Renal pelvis (tissue), 4 donors: ENCODE results near the gene VDR. TPM values are rescaled to one million over a fixed set of nuclear protein-coding genes. Genes with fewer than 3 reads are reported as not detected.

Experiments
- DNase-seq: peaks from one replicate; pipeline ENCODE4 v3.0.0-alpha.2; 2013
- polyA plus RNA-seq, 3 donors: library from polyadenylated mRNA; unstranded; fragments of 120-200 nt; gene quantifications; one replicate each; pipeline ENCODE4 v1.2.1, GENCODE V29; 2013; ENCODE audit not compliant: insufficient read length in 3 of 3

VDR gene
- polyA plus RNA-seq, 3 donors, result 3.0 to 4.1 (median 3.7) TPM

DNA sequence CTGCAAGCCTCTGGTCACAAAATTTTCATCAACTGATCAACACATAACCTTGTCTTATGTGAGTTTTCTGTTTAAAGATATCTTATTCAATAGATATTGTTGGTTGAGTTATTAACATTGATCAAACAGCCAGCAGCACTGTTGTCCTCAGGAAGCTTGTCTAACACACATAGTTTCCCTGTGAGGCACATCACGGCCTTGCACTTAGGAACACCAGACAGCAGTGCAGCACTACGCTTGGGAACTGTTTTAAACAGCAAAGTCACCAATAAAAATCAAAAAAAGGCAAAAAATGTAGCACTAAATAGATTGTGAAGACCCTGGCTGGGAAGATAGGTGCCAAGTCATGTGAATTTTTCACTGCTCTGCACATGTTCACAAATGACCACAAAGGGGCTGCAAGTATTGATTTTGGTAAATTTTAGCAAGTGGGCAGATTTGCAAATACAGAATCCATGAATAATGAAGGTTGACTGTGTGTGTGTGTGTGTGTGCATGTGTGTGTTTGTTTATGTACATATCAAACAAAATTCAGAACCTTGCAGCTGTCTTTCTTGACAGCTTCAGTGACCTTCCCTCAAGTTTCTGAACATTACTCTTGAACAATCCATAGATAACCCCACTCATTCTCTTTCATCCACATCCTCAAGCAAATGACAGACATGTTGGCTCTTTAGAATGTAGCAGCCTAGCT is 28.9 kb downstream of the VDR start:
- no peak for DNase-seq

DNA sequence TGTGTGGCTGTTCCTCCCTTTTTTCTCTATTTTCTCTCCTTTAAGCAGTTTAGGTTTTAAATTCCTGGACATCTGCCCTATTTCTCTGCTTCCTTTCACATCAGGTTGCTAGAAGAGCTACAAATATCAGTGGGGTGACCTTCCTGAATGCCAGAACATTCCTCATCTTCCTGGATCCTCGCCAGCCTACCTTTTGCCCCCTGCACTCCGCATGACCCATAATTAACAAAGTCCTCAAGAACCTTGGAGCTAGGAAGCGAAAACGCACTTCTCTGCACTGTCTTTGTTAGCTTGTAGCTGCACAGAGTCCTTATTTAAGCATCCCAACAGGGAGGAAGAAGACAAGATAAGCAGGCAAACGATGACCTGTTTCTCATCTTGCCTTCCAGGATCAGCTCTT is 30.5 kb downstream of the VDR start:
- no peak for DNase-seq

DNA sequence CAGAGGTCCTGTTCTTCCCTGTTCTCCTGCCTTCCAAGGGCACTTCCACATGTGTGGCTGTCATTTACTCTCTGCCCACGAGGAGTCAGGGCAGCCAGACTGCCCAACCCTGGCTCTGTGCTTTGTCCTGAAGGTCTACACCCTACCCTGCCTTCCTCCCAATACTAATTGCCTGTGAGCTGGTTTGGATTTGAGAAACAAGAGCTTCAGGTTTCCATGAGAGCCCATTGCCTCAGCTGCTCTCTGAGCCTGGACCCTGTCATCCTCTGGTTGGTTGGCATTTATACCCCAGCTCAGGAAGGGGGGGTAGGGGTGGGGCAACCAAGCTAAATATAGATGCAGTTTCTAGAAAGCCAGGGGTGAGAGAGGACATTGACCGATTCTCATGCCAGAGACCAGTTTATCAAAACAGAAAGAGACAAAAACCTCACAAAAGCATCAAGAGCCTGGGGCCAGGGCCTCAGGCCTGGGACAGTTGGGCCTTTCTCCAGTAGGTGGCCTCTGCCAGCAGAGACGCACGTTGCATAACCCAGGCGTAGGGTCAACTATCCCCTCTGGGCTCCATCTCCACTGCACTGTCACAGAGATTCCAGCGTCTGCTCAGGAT is 34.5 kb downstream of the VDR start:
- no peak for DNase-seq

DNA sequence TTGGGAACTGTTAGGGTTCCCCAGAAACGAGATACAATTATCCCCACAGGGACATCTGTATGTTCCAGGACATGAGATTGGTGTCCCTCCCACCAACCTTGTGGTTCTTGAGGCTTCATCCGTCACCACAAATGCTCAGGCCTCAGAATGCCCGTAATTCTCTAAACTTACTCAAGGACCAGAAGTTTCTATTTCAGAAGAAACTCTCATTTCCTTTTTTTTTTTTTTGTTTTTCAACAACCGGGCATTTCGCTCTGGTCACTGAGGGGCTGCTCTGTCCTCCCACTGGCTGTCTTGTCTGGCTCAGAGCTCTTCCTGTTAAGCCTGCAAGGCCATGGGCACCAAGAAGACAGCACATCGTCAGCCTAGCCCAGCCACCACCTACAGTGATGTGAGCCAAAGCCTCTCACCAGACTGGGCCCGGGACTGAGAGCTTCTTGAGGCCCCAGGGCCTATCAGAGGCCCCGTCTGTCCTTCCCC is 36.2 kb downstream of the VDR start:
- no peak for DNase-seq

DNA sequence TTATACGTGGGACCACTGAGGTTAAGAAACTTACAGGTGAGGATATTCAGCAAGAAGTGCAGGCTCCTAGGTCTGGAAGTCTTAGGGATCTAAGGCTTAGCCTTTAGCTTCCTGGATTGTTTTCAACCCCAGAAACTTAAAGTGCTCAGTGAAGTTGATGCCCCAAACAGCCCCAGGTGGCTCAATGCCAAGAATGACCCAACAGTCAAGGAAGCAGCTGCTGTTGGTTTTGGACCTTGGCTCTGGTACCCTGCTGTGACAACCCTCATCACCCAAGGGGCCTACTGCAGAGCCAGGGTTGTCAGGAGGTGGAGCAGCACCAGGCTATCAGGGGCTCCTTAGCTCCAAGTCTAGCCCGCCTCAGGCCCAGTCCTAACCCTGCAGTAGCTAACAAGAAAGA is 36.8 kb downstream of the VDR start:
- DNase-seq, result no peak

DNA sequence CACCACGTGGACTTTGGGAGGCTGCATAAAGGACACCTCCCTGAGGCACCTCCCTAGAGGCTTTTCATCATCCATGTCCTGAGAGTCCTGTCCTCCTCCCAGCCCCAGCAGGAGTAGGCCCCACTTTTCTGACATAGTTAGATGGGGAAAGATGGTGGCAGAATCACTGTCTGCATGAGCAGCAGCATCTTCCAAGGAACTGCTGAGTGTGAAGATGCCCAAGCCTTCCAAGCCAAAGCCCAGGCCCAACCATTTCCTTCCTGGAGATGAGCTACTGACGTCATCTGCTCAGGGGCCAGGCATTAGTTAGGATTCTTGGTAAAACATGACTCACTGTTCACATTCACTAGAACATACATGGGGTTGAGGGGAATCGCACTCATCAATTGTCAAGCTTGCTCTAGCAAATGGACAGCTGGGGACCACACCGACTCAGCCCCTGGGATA is 37.3 kb downstream of the VDR start:
- no peak for DNase-seq

DNA sequence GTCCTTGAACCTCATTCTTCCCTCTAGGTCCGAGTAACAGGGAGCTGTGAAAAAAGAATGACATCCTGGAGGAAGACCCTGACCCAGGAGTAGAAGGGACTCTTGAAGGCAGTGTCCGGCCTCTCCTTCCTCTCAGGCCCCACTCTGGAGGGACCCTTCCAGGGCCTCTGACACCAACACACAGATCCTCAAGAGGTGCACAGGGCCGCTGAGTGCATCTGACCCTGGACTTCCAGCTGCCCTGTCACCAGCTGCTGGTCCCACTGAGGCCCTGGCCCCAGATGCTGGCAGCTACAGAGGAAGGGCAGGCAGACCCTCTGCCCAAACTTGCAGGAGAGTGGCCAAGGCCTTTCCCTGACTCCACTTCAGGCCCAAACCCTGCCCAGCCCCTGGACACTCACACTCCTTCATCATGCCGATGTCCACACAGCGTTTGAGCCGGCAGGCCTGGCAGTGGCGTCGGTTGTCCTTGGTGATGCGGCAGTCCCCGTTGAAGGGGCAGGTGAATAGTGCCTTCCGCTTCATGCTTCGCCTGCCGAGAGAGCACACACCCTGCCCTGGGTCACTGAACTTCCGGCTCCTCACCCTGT is 40.1 kb downstream of the VDR start:
- DNase-seq, result no peak

DNA sequence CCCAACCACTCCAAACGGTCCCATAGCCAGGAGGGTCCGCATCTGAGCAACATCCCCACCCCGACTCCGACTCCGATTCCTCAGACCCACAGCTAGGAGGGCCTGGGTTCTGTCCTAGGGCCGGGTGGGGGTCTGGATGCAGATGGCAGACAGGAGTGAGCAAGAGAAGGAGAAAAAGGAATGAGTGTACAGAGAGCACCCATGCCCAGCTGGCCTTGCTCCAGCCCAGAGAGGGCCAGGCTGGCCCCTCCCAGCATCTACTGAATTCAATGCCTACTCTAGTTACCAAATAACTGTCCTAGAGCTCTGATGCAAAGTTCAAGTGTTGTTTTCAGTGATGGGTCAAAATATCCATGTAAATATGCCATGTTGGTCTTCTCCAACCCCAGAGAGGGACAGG is 40.8 kb downstream of the VDR start:
- no peak for DNase-seq

DNA sequence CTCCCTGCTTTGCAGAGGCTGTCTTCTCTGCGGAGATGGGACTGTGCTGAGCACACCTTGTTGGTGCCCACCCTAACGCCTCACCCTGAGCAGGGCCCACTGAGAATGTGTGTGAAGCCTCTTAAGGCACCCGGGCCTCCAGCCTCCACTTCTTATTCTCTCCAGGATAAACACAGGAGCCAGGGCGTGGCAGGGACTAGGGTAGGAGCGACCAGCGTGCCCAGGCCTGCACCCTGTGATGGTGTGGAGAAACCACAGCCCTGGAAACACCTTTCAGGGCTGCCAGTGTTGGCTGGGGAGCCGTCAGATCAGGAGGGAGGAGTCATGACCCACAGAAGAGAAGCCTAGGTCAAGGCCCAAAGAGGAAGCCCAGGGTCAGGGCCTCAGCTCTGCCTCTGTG is 41.3 kb downstream of the VDR start:
- DNase-seq, result no peak

DNA sequence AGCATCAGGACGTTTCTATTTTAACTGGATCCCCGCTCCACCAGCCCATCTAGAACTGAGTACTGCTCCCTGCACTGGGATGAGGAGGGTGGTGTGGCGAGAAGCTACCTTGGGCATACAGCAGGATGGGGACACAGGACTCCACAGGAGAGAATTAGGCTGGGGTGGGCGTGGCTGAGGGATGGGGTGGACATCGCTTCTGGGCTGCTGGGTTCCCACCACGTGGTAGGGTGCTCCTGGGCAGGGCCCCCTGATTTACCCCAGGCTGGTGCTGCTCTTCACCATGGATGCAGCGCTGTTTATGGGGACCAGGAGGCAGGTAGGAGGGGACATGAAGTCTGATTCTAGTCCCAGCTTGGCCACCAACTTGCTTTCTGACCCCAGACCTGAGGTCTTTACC is 41.9 kb downstream of the VDR start:
- no peak for DNase-seq

DNA sequence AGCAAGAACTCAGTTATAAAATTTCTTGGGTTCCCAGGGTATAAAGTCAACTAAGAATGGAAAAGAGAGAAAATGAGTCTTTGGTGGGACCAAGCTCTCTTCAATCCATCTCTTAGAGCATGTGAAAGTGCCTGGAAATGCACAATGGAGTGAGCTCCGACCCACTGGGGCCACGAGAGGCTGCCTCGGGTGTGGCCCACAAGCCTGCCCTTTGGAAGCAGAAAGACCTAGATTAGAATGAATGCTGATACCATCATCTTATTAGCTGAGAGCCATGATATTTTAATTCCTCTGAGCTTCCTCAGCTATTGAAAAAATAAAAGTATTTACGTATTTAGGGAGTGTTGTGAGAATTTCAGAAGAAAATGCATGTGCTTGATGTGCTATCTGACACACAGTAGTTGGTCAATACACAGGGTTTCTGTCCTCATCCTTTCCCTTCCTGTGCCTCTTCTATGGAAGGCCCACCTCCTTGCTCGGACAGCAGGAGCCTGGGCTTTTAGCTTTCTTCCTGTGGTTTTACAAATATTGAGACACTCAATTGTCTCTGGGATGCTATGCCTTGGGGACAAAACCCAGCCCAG is 42.5 kb downstream of the VDR start:
- DNase-seq, result no peak

DNA sequence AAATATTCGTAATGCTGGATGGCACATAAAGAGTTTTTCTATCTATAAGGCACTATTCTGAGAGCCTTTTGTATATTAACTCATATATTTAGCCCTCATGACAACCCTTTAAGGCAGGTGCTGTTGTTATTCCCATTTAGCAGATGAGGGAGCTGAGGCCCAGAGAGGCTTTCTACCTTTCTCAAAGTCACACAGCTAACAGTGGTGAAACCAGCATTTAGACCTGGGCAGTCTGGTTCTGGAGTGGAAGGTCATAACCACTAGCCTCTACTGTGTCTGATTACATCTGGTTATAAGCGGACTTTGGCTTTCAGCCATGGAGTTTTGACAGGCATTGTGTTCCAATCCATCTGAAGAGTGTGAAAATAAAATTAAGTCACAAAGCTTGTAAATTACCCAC is 43.9 kb downstream of the VDR start:
- no peak for DNase-seq

DNA sequence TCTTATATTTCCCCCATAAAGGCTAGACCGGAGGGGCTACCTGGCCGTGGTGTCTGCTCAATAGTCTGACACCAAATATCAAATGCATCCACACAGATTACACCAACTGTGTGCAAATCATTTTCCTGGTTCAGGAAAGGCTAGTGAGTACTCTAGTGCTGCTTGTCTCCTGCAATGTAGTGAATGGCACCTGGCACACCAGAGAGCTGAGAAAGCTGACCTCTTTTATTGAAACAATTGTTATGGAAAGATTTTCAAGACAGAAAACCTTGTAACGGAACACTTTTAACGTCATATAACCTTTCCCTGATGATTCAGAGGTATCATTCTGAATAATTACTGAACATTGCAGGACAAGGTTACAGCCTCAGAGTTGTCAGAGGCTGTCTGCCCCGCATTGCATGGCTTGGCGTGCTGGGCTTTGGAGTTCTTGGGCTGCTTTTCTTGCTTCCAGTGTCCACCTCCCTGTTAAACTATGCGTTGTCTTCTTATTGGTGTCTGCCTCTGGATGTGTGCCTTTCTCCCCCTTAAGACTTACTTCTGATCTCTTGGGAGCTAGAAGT is 44.4 kb downstream of the VDR start:
- DNase-seq, result no peak

DNA sequence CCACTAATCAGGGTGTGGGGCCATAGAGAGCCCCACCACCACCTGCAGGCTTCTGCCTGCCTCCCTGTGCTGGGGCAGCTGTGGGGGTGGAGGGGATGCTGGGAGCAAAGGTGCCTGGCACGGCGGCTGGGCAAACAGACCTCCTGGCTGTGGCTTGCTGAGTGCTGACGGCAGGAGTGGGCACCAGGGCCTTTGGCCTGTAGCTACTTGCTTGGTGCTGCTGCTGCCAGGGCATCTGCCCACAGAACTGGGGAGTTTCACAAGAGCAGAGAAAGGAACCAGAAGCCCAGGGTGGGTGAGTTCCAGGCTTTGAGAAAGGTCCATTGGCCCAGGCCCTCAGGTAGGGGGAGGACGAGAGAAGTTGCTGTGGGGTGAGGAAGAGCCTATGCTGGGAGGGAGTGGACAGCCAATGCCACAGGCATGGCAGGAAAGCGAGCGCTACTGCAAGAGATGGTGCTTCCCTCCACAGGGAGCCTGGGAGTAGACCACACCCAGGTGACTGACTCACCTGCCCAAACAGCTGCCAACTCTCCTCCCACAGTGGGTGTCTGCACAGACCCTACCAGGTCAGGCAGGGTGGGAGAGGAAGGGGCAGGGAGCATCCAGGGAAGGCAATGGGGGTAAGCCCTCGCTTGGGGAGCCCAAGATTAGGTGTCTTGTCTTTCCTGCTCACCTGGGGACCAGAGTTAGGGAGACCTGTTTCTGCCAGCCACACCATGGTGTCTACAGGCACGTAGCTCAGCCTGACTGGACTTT is 46.1 kb downstream of the VDR start:
- DNase-seq, result no peak

DNA sequence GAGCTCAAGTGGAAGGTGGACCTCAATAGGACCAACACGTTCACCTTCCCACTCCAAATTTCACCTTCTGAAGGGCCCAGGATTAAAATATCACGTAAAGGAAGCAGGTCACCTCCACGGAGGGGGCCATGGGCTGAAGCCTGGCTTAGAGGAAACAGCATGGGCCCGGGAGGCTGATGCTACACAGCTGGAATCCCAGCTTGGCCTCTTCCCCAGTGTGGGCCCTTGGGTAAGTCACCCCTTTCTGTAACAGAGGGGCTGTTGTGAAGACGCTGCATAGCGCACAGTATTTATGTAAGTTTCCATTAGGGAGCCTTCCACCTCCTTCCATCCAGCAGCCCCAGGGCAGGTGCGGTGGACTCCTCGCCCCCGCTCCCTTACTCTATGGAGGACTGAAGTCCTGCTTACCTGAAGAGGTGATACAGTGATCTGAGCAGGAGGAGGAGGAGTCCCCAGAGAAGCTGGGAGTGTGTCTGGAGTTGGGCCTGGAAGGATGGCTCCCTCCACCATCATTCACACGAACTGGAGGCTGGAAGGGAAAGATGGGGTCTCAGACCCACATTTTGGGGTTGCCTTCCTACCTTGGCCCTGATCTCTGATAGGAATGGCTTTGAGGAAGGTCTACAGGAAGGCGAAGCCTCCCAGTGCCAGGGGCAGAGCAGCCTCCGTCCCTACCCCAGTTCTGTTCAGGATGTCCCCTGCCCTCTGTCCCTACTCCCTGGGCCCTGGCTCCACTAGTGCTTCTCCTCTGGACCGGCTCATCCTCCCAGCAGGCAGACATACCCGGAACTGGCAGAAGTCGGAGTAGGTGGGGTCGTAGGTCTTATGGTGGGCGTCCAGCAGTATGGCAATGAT is 47.8 kb downstream of the VDR start:
- no peak for DNase-seq

DNA sequence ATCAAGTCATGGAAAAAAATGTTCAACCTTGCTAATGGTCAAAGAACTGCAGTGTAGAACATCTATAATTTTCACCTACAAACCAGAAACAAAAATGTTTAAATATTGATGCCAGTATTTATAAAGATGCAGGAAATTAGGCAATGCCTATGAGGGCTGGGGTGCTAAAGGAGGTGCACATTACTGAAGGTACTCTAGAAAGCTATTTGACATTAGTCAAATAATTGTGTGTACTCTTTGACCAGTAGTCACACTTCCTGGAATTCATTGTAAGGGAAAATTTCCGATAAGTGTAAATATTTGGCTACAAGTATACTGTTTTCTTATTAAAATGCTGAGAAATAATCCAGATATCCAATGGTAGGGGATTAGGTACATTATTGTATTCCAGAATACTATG is 48.7 kb downstream of the VDR start:
- DNase-seq, result no peak

DNA sequence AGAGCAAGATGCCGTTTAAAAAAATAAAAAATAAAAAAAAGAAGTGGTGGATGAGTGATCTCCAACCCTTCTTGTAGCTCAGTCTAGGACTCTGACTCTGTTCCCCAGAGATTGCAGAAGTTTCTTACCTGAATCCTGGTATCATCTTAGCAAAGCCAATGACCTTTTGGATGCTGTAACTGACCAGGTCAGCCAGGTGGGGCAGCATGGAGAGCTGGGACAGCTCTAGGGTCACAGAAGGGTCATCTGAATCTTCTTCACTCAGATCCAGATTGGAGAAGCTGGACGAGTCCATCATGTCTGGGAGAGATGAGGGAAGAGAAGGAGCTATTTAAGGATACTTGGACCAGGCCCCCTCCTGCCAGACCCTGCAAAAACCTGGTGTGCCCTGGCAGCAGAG is 49.3 kb downstream of the VDR start:
- no peak for DNase-seq

DNA sequence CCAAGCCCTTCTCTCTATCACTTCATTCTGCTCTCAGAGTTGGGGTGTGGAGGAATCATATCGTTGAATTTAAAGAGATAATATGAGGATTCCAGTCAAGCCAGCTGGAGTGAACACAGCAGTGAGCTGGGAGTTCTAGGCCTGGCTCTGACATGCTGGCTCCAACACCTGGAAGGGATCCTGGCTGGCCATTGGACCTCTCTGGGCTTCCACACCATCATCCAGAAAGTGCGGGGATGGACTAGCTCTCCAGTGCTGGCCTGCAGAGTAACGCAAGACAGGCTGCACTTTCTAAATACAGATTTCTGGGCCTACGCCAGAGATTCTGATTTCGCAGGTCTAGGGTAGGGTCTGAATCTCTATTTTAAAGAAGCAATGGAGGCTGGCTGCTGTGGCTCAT is 50.3 kb downstream of the VDR start:
- no peak for DNase-seq

DNA sequence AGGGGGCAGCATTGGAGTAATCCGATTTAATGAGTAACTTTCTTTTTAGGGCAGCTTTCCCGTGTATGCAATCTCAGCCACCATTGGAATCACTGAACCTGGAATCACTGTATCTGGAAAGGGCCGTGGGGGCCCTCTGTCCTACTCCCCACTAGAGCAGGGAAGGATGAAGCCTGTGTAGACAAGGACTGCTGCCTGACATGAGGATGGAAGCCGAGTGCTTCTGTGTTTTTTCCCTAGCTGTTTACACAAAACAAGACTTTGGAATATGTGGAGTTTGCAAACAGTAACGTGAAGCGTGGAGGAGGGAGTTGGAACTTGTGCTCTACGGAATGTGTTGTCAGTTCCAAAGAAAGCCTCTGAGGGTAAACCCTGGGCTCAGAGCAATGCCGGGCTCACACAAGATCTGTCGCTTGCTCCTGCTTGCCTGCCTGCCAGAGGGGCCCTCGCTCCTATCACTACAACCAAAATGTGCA is 52.7 kb downstream of the VDR start:
- DNase-seq, result no peak

DNA sequence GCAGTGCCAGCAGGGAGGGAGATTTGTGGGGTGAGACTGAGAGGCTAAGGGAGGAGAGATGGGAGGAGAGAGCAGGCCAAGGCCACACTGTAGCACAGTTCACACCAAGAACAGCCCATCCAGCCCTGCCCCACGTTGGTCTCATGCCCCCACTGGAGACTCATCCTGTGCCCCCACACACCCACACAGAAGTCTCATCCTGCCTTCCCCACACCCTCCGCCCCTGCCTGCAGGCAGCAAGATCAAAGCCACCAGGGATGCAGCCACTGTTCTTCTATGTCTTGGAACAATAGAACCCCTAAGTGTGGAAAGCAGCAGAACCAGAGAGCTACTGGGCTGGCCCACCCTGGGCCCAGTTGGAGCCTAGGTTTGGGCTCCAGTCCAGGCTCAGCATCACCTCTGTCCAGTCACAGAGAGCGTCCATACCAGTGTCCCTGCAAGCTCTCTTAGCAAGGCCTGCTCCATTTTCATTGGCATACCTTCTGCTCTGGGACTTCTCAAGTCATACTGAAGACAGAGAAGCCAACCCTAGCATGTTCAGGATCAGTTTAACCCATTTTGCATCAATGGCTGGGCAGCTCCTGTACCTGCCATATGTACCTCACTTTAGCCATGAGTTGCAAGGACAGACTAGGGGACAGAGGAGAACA is 53.4 kb downstream of the VDR start:
- DNase-seq, result no peak
